MM.1S (cell line): ENCODE measurements around the gene KIDINS220.

Experiments
- DNase-seq: peaks from one replicate; pipeline ENCODE4 v3.0.0-alpha.2; 2015
- H2AFZ ChIP-seq: fragments of 300-600 bp; sonication (generic); 2 replicates; pipeline ENCODE4 v1.6.0; 2016; ENCODE audit warnings: antibody characterized with exemption, low read length
- H3F3A ChIP-seq: fragments of 300-600 bp; sonication (generic); 2 replicates; pipeline ENCODE4 v1.6.1; 2016; ENCODE audit warnings: mild to moderate bottlenecking, antibody characterized with exemption, low read length, moderate library complexity, mixed read lengths; ENCODE audit not compliant: insufficient read depth
- H3K27ac ChIP-seq: fragments of 300-600 bp; sonication (generic); 2 replicates; pipeline ENCODE4 v1.5.1; 2016; ENCODE audit warnings: mild to moderate bottlenecking, low read length
- H3K27me3 ChIP-seq: fragments of 300-600 bp; sonication (generic); replicated peaks from 2 replicates; pipeline ENCODE4 v1.6.0; 2016; ENCODE audit warnings: low read length; ENCODE audit not compliant: insufficient read depth
- H3K36me3 ChIP-seq: fragments of 300-600 bp; sonication (generic); replicated peaks from 2 replicates; pipeline ENCODE4 v1.6.1; 2016; ENCODE audit warnings: mild to moderate bottlenecking, low read length, mixed read lengths; ENCODE audit not compliant: insufficient read depth
- H3K4me1 ChIP-seq: fragments of 300-600 bp; sonication (generic); 2 replicates; pipeline ENCODE4 v1.6.1; 2016; ENCODE audit warnings: low read length, mixed read lengths
- H3K4me2 ChIP-seq: fragments of 300-600 bp; sonication (generic); 2 replicates; pipeline ENCODE4 v1.6.0; 2016; ENCODE audit warnings: low read depth, low read length
- H3K4me3 ChIP-seq: fragments of 300-600 bp; sonication (generic); 2 replicates; pipeline ENCODE4 v1.5.1; 2016; ENCODE audit warnings: low read length, mixed read lengths
- H3K79me2 ChIP-seq: fragments of 300-600 bp; sonication (generic); 2 replicates; pipeline ENCODE4 v1.6.1; 2016; ENCODE audit warnings: mixed run types, low read length, mixed read lengths
- H3K9ac ChIP-seq: fragments of 300-600 bp; sonication (generic); 2 replicates; pipeline ENCODE4 v1.6.1; 2016; ENCODE audit warnings: low read length, mixed read lengths
- H3K9me2 ChIP-seq: fragments of 300-600 bp; sonication (generic); replicated peaks from 2 replicates; pipeline ENCODE4 v1.6.1; 2016; ENCODE audit warnings: mild to moderate bottlenecking, low read length, mixed read lengths; ENCODE audit not compliant: insufficient read depth
- H3K9me3 ChIP-seq: fragments of 300-600 bp; sonication (generic); replicated peaks from 2 replicates; pipeline ENCODE4 v1.6.1; 2016; ENCODE audit warnings: mild to moderate bottlenecking, low read length, mixed read lengths; ENCODE audit not compliant: insufficient read depth
- H4K20me1 ChIP-seq: fragments of 300-600 bp; sonication (generic); 2 replicates; pipeline ENCODE4 v1.6.1; 2016; ENCODE audit warnings: mild to moderate bottlenecking, low read length, moderate library complexity, mixed read lengths; ENCODE audit not compliant: insufficient read depth
- CTCF ChIP-seq: fragments of 300-600 bp; sonication (generic); IDR thresholded peaks from 2 replicates; pipeline ENCODE4 v1.5.1; 2016; ENCODE audit warnings: antibody characterized with exemption, low read length, mixed read lengths
- EZH2 ChIP-seq: fragments of 300-600 bp; sonication (generic); optimal IDR thresholded peaks from 2 replicates; pipeline ENCODE3; 2017; ENCODE audit warnings: low read depth, mild to moderate bottlenecking, antibody characterized with exemption, low read length, mixed read lengths
- EZH2phosphoT487 ChIP-seq: fragments of 300-600 bp; sonication (generic); IDR thresholded peaks from 2 replicates; pipeline ENCODE4 v1.6.1; 2018; ENCODE audit warnings: antibody characterized with exemption, low read length

KIDINS220 gene

GRCh38 chr2:8704906-8705305, 132.5 kb downstream of the KIDINS220 start:
- H3K27me3 ChIP-seq: no peaks in the 10 kb centered on the region
- H3K4me3 ChIP-seq: no peak overlapping the region
- no peak overlapping the region for H2AFZ ChIP-seq
- H3K27ac ChIP-seq: no peak overlapping the region
- no peaks in the 10 kb centered on the region for H3K9me3 ChIP-seq
- TF ChIP-seq EZH2: no peak
- no peak for TF ChIP-seq CTCF
- no peak for TF ChIP-seq EZH2phosphoT487
- no peak overlapping the region for H3K9ac ChIP-seq
- H4K20me1 ChIP-seq: no peaks in the 10 kb centered on the region
- H3K9me2 ChIP-seq: no peaks in the 10 kb centered on the region
- H3K36me3 ChIP-seq: no peaks in the 10 kb centered on the region
- no peaks in the 10 kb centered on the region for H3K79me2 ChIP-seq
- no peak for DNase-seq
- H3F3A ChIP-seq: no peaks in the 10 kb centered on the region
- no peaks in the 10 kb centered on the region for H3K4me1 ChIP-seq
- H3K4me2 ChIP-seq: no peak overlapping the region

DNA sequence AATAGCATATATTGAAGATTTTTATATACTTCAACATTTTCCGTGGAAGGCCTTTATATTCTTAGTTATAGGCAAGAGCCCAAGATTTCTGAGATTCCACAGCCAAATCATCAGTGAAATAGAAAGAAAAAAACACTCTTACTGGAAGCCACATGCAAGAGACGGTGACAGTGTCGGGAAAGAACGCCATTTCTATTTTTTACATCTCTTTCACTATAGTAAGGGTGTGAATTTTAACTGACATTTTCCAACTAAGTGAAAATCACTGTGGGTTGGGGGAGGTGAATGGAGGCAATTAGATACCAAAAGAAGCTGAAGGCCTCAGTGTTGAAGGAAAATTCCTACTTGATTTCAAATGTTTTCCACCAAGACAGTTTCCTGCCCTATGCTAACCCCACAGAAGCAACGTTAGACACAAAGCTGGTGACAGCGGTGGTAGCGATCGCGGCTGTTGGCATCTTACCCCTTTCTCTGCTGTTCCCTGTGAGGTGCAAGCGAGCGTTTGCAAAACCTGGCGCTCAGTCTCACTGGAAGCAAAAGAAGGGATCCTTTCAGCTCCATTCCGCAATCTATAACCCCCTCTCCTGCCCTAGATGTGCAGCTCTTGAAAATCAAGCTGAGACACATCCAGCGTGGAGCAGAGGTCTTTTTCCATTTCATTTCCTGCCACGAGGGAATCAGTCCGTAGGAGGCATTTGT, 135.6 kb downstream of the KIDINS220 start:
- Histone ChIP-seq H3K4me2 (no peak overlapping the region), H3K27ac (no peak overlapping the region), H4K20me1 (no peaks in the 10 kb centered on the region), H3K9ac (no peak overlapping the region), H3K4me3 (no peak overlapping the region), H3K4me1 (no peaks in the 10 kb centered on the region), H2AFZ (no peak overlapping the region), H3F3A (no peaks in the 10 kb centered on the region), H3K79me2 (no peaks in the 10 kb centered on the region), H3K9me3 (no peaks in the 10 kb centered on the region), H3K36me3 (no peaks in the 10 kb centered on the region), H3K9me2 (no peaks in the 10 kb centered on the region), H3K27me3 (no peaks in the 10 kb centered on the region)
- TF ChIP-seq EZH2 (no peak), EZH2phosphoT487 (no peak), CTCF (no peak)
- no peak for DNase-seq

GRCh38 chr2:8699839-8700238, 137.6 kb downstream of the KIDINS220 start:
- H3K79me2 ChIP-seq: no peaks in the 10 kb centered on the region
- no peaks in the 10 kb centered on the region for H3F3A ChIP-seq
- no peak for DNase-seq
- TF ChIP-seq EZH2 (no peak), EZH2phosphoT487 (no peak), CTCF (no peak)
- H3K36me3 ChIP-seq: no peaks in the 10 kb centered on the region
- H3K4me1 ChIP-seq: no peaks in the 10 kb centered on the region
- H3K4me3 ChIP-seq: no peak overlapping the region
- H4K20me1 ChIP-seq: no peaks in the 10 kb centered on the region
- no peaks in the 10 kb centered on the region for H3K9me2 ChIP-seq
- H3K9ac ChIP-seq: no peak overlapping the region
- H3K27ac ChIP-seq: no peak overlapping the region
- no peaks in the 10 kb centered on the region for H3K27me3 ChIP-seq
- H3K9me3 ChIP-seq: no peaks in the 10 kb centered on the region
- H3K4me2 ChIP-seq: no peak overlapping the region
- H2AFZ ChIP-seq: no peak overlapping the region
